IPS DF 6.9 (cell line): ENCODE measurements around the gene CDKL5.
"Not testable (repeated sequence)": the region's sequence is repeated elsewhere in the genome, so short reads cannot be mapped to it uniquely, and the experiment has no call there.

ENCODE experiments used
- DNase-seq: peaks from one replicate; pipeline ENCODE4 v3.0.0-alpha.2; 2013; ENCODE audit warnings: low read depth, low spot score
- H3K27ac ChIP-seq: one replicate; pipeline ENCODE4 v1.5.1; 2013; ENCODE audit warnings: low read length, control low read depth
- H3K27me3 ChIP-seq: 2 replicates; pipeline ENCODE4 v1.6.1; 2013; ENCODE audit warnings: mild to moderate bottlenecking, low read length; ENCODE audit not compliant: control insufficient read depth, insufficient read depth
- H3K36me3 ChIP-seq: 2 replicates; pipeline ENCODE4 v1.6.1; 2013; ENCODE audit warnings: low read length; ENCODE audit not compliant: control insufficient read depth, insufficient read depth
- H3K4me1 ChIP-seq: 2 replicates; pipeline ENCODE4 v1.6.1; 2013; ENCODE audit warnings: low read length; ENCODE audit not compliant: control insufficient read depth, insufficient read depth
- H3K4me3 ChIP-seq: 2 replicates; pipeline ENCODE4 v1.5.1; 2013; ENCODE audit warnings: mild to moderate bottlenecking, low read length
- H3K9me3 ChIP-seq: 2 replicates; pipeline ENCODE4 v1.6.1; 2013; ENCODE audit warnings: low read length, inconsistent platforms; ENCODE audit not compliant: control insufficient read depth, insufficient read depth
- WGBS: extraction: QIAGEN DNeasy Blood & Tissue Kit; methylation state at CpG from one replicate; pipeline ENCODE4 v1.1.7; 2013; ENCODE audit warnings: mixed read lengths, missing lambda C conversion rate; ENCODE audit not compliant: insufficient read length, insufficient coverage; 5-methylcytosine and 5-hydroxymethylcytosine counted together

Gene CDKL5

DNA sequence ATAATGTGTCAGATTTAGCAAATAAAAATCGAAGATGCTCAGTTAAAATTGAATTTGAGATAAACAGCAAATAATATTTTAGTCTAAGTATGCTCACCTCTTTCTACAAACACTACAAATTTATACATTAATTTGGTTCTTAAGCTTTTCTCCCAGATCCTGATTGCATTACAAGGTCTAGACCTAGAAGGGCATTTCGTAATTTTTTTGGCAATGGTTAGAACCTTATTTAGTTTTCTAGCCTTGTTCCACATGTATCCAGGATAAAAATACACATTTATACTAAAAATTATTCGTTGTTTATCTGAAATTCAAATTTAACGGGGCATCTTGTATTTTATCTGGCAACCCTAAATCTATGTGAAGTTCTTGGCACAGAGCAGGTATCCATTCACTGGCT is 2.5 kb upstream of the CDKL5 start:
- no CpG with 5 or more reads among the region's 4 CpGs for WGBS
- Histone ChIP-seq H3K9me3 (no peaks in the 10 kb centered on the region), H3K27ac (no peak overlapping the region), H3K4me3 (no peak overlapping the region), H3K4me1 (no peaks in the 10 kb centered on the region), H3K36me3 (no peaks in the 10 kb centered on the region), H3K27me3 (no peaks in the 10 kb centered on the region)
- DNase-seq = no peak

DNA sequence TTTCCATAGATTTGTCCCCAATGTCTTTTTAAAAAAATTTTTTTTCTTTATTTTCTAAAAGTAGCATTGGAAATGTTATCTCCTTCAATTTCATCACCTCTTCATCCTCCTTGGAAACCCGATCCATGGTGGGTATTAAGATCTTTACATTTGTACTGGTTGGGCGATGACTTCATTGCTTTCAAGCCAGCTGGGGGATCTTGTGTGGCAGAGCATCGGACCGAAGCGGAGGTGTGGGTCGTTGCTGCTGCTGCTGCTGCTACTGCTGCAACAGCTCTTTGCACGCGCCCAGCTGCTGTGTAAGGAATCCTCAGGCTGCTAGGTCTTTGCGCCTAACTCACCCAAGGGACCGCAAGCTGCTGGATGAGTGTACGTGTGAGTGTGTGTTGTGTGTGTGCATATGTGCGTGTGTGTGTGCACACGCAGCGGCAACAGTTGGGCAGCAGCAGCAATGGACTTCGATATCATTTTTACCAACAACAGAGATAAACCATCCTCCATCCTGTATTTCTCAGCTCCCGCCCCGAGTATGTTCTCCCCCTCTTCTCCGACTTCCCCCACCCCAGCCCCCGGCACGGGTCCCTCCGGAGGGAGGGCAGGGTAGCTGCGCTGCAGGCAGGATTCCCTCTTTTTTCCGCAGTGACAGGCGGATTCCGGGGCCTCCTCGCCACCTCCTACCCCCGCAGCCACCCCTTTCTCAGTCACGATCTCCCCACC is 768 bp upstream of the CDKL5 start:
- H3K36me3 ChIP-seq = no peaks in the 10 kb centered on the region
- H3K9me3 ChIP-seq = no peaks in the 10 kb centered on the region
- no peaks in the 10 kb centered on the region for H3K27me3 ChIP-seq
- H3K4me1 ChIP-seq = no peaks in the 10 kb centered on the region
- no peak overlapping the region for H3K27ac ChIP-seq
- H3K4me3 ChIP-seq = peak overlapping the region; percentile 67; the same call in 1 of the 2 replicates
- DNase-seq = no peak
- WGBS = no CpG with 5 or more reads among the region's 28 CpGs

DNA sequence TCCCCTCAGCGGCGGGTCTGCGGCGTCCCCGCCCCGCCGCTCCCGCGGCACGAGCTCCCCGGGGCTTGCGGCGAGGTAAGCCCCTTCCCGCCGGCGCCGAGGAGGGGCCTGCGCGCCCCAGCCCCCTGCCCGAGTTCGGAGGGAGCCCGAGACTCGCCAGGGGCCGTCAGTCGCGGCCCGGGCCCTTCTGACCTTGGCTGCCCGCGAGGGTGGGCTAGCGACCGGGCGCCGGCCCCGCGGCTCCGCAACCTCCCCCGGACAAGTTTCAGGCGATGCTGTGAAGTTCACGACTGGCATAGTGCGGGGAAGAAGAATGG is 554 bp downstream of the CDKL5 start:
- Histone ChIP-seq H3K36me3 (no peaks in the 10 kb centered on the region), H3K4me3 (peak overlapping the region; percentile 77), H3K9me3 (no peaks in the 10 kb centered on the region), H3K27ac (no peak overlapping the region), H3K4me1 (no peaks in the 10 kb centered on the region), H3K27me3 (no peaks in the 10 kb centered on the region)
- WGBS = no CpG with 5 or more reads among the region's 40 CpGs
- DNase-seq = no peak

DNA sequence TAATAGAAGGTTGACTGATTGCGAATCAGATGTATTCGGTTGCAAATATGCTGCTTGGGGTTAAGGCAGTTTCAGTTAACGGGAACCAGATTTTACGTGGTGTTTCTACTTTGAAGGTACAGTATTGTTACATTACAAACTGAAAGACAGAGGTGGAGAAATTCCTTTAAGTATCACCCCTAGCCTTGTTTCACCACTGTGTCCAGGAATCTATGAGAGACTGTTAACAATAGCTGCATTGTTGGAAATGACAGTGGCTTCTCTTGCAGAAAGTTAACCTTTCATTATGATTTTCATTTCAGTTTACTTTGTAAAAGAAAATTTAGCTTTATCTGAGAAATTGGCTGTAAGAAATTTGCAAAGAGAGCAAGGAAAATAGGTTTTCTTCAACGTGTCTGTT is 2.6 kb downstream of the CDKL5 start:
- no CpG with 5 or more reads among the region's 5 CpGs for WGBS
- H3K27ac ChIP-seq = no peak overlapping the region

DNA sequence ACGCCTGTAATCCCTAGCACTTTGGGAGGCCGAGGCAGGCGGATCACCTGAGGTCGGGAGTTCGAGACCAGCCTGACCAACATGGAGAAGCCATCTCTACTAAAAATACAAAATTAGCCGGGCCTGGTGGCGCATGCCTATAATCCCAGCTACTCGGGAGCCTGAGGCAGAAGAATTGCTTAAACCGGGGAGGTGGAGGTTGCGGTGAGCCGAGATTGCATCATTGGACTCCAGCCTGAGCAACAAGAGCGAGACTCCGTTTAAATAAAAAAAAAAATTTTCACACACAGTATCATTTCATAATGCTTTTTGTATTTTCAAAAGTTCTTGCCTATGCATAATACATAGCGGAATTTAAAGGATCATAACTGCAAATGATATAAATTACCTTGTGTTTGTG is 7.9 kb downstream of the CDKL5 start:
- no CpG with 5 or more reads among the region's 14 CpGs for WGBS
- not testable (repeated sequence) for H3K27ac ChIP-seq, H3K36me3 ChIP-seq, H3K4me1 ChIP-seq, H3K27me3 ChIP-seq, H3K9me3 ChIP-seq, DNase-seq, H3K4me3 ChIP-seq

More for the DNA sequence above, 2.6 kb downstream of the CDKL5 start:
- H3K27me3 ChIP-seq = no peaks in the 10 kb centered on the region
- no peaks in the 10 kb centered on the region for H3K9me3 ChIP-seq
- no peak overlapping the region for H3K4me3 ChIP-seq
- H3K4me1 ChIP-seq = no peaks in the 10 kb centered on the region
- no peak for DNase-seq
- no peaks in the 10 kb centered on the region for H3K36me3 ChIP-seq

DNA sequence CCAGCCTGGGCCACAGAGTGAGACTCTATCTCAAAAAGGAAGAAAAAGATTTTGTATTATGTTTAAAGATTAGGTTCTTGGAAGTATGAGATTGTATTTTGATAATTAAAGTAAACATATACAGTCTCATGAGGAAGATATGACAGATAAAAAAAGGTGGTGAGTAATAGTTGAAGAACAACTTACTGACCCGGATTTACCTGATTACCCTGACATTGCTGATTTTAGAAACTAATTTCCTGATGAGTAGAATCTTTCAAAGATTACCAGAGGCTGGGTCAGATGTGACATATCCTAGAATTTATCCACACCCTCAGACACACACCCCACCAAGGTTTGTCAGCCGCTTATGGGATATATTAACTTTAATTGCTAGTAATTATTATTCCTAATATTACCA is 9.5 kb downstream of the CDKL5 start:
- no peak overlapping the region for H3K4me3 ChIP-seq
- H3K4me1 ChIP-seq = no peaks in the 10 kb centered on the region
- no peaks in the 10 kb centered on the region for H3K27me3 ChIP-seq
- H3K9me3 ChIP-seq = no peaks in the 10 kb centered on the region
- DNase-seq = no peak
- no peak overlapping the region for H3K27ac ChIP-seq
- no peaks in the 10 kb centered on the region for H3K36me3 ChIP-seq
- WGBS = no CpG with 5 or more reads among the region's 2 CpGs

DNA sequence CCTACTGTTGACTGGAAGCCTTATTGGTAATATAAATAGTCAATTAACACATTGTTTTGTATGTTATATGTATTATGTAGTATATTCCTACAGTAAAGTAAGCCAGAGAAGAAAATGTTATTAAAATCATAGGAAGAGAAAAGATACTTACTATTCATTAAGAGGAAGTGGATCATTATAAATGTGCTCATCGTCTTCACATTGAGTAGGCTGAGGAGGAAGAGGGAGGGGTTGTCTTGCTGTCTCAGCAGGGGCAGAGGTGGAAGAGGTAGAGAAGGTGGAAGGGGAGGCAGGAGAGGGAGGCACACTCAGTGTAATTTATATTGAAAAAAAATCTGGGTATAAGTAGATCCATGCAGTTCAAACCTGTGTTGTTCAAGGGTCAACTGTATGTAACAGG is 10.6 kb downstream of the CDKL5 start:
- Histone ChIP-seq H3K27ac (no peak overlapping the region), H3K9me3 (no peaks in the 10 kb centered on the region), H3K4me1 (no peaks in the 10 kb centered on the region), H3K36me3 (no peaks in the 10 kb centered on the region), H3K27me3 (no peaks in the 10 kb centered on the region), H3K4me3 (no peak overlapping the region)
- DNase-seq = no peak
- WGBS = no CpG with 5 or more reads among the region's 1 CpG

DNA sequence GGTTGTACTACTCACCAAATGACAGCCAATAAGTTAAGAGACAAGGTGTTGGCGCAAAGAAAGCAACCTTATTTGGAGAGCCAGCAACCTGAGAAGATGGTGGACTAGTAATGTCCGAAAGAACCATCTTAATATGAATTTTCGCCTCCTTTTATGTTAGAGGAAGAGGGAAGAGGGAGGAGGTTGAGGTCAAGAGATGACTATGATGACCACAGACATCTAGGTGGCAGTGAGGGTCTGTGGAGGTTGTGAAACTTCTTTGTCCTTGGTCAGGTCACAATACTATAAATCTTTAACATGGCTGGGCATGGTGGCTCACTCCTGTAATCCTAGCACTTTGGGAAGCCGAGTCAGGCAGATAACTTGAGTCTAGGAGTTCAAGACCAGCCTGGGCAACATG is 15.4 kb downstream of the CDKL5 start:
- Histone ChIP-seq H3K36me3 (no peaks in the 10 kb centered on the region), H3K27ac (no peak overlapping the region), H3K9me3 (no peaks in the 10 kb centered on the region), H3K4me1 (no peaks in the 10 kb centered on the region; the same call in 1 of the 2 replicates), H3K27me3 (no peaks in the 10 kb centered on the region), H3K4me3 (no peak overlapping the region)
- DNase-seq = no peak
- WGBS = no CpG with 5 or more reads among the region's 4 CpGs

DNA sequence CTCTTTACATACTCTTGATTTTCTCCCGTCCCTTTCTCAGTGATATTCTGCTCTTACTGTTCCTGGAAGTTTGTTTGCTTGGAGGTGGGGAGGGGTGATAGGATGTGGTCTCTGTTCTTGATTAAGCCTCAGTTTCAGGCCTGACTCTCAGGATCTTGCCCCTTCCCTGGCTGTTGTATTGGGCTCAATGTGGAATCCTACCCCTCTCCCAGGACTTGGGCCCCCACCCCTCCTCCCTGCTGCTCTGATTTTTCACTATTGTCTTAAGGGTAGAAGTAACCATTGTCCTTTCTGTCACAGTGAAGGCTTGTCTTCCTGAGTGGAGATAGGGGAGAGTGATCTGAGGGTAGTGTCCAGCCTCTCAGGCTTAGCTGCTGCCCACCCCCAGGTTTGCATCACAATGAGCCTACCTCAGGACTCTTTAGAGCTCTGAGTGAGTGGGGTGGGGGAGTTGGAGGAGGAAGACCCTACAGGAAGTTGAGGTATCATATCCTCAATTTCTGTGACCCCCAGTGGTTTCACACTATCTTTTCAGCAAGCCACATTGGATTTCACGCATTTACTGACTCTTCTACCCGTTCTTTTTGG is 16.5 kb downstream of the CDKL5 start:
- Histone ChIP-seq H3K4me1 (no peaks in the 10 kb centered on the region; the same call in 1 of the 2 replicates), H3K36me3 (no peaks in the 10 kb centered on the region), H3K9me3 (no peaks in the 10 kb centered on the region), H3K27ac (no peak overlapping the region), H3K4me3 (no peak overlapping the region), H3K27me3 (no peaks in the 10 kb centered on the region)
- no CpG with 5 or more reads among the region's 3 CpGs for WGBS
- no peak for DNase-seq

DNA sequence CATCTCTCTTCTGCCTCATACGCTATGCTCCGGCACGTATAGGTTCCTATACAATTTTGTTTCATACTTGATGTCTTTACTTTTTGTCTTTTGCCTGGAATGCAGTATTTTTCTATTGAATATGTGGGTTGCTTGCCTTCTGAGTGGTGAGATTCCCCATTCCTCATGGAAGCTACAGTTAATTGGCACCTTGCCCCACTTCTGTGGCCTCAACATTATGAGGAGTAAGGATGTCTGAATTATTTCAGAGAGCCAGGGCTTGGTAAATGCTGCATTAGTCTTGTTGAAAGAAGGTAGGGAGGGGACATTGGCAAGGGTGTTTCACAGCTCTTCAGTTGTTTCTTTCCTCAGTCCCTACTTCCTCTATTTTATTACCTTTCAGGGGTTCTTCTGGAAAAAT is 23.0 kb downstream of the CDKL5 start:
- Histone ChIP-seq H3K27me3 (no peaks in the 10 kb centered on the region), H3K27ac (no peak overlapping the region), H3K4me3 (no peak overlapping the region), H3K36me3 (no peaks in the 10 kb centered on the region), H3K9me3 (no peaks in the 10 kb centered on the region), H3K4me1 (no peaks in the 10 kb centered on the region; the same call in 1 of the 2 replicates)
- no peak for DNase-seq
- no CpG with 5 or more reads among the region's 3 CpGs for WGBS

DNA sequence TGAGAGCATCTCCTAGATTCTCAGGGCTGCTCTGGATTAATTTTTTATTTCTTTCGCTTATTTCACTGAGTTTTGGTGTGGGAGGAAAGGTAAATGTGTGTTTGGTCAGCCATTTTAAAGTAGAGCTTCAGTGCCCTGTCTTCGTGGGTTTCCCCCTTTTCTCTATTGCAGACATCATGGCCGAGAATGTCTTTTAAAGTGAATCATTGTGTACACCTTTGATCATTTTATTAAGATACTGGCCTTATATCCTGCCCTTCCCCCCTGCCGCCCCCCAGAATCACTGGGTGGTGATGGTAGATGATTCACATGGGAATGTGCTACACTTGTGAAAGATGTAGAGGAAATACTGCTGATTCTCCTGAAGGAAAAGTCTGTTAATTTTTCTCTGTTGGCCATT is 23.8 kb downstream of the CDKL5 start:
- Histone ChIP-seq H3K4me1 (no peaks in the 10 kb centered on the region; the same call in 1 of the 2 replicates), H3K27me3 (no peaks in the 10 kb centered on the region), H3K36me3 (no peaks in the 10 kb centered on the region), H3K4me3 (no peak overlapping the region), H3K27ac (no peak overlapping the region), H3K9me3 (no peaks in the 10 kb centered on the region)
- WGBS = no CpG with 5 or more reads among the region's 4 CpGs
- no peak for DNase-seq
